ENCODE measurements around the gene HNRNPLL. TPM values are rescaled to one million over a fixed set of nuclear protein-coding genes. Genes with fewer than 3 reads are reported as not detected.
A peak's percentile ranks its signal among the peaks of the same experiment; 100 is the strongest.

HNRNPLL gene
- polyA plus RNA-seq, 1 of the 3 experiments (the other 2 are of a cell fraction), result 24.4 TPM

GRCh38 chr2:38578832-38579231 lies 23.9 kb downstream of the HNRNPLL start:
- Histone ChIP-seq H3K36me3 (replicated peaks in 1 of 2; ENCODE audit: control insufficient read depth in 1 of 2, insufficient read depth in 2 of 2, low read length in 1 of 2) (peaks cover 50 to 82% of the 10 kb centered on the region in 2 experiments), H2AFZ (ENCODE audit: low read depth) (no peak overlapping the region), H3K4me1 (ENCODE audit: control insufficient read depth in 1 of 2, insufficient read depth in 2 of 2, low read depth in 1 of 2, low read length in 1 of 2) (no peaks in the 10 kb centered on the region; a peak in 2 of 4 replicates), H3K9me2 (no peaks in the 10 kb centered on the region), H3K4me3 (ENCODE audit: low read depth in 2 of 2, low read length in 1 of 2) (no peak overlapping the region), H3K9ac (no peak overlapping the region), H3K27me3 (ENCODE audit: insufficient read depth) (no peaks in the 10 kb centered on the region), H3K27ac (ENCODE audit: low read depth in 2 of 2, low read length in 1 of 2) (no peak overlapping the region), H3K4me2 (no peak overlapping the region), H3K79me2 (ENCODE audit: insufficient read depth) (peaks cover 57% of the 10 kb centered on the region), H3K9me3 (no peaks in the 10 kb centered on the region), H4K20me1 (ENCODE audit: insufficient read depth) (0 out of 2 replicates have a peak, but pooled peaks cover 4% of the 10 kb centered on the region), H3F3A (replicated peaks; ENCODE audit: insufficient read depth) (peaks cover 13% of the 10 kb centered on the region)
- 78% methylated on average over 5 of the region's 5 CpGs for WGBS (ENCODE audit: low lambda C conversion rate)
- no peak for DNase-seq
- TF ChIP-seq USF2 (IDR thresholded peaks at IDR 0.05; ENCODE audit: borderline replicate concordance, low read depth, low read length) (no peak), CTCF (IDR thresholded peaks at IDR 0.05) (no peak), RAD21 (IDR thresholded peaks at IDR 0.05; ENCODE audit: low read length) (no peak), CHD2 (IDR thresholded peaks at IDR 0.05; ENCODE audit: low read length, partially characterized antibody) (no peak), POLR2AphosphoS5 (IDR thresholded peaks at IDR 0.05; ENCODE audit: low read depth, low read length) (no peak), TCF12 (IDR thresholded peaks at IDR 0.05) (peak; percentile 26; the same call in 1 of the 2 replicates), FOXM1 (IDR thresholded peaks at IDR 0.05; ENCODE audit: low read depth) (no peak), JUND (IDR thresholded peaks at IDR 0.05) (peak; percentile 14; the same call in 1 of the 2 replicates), FOSL2 (IDR thresholded peaks at IDR 0.05; ENCODE audit: borderline replicate concordance, low read depth) (0 out of 2 replicates have a peak, but pooled peaks have one; percentile 5), MAX (IDR thresholded peaks at IDR 0.05; ENCODE audit: low read depth) (no peak)
- ChIA-PET CTCF (interaction anchor here (0.7 to 23.2 kb wide), 9 partner anchors 11 to 700 kb away, joined by 3 to 308 read pairs (median 5); partner anchors contain the start of gene HNRNPLL), POLR2A (no interaction called here)

GRCh38 chr2:38574278-38574677 lies 28.4 kb downstream of the HNRNPLL start:
- Histone ChIP-seq H3F3A (replicated peaks; ENCODE audit: insufficient read depth) (peaks cover 6% of the 10 kb centered on the region), H3K4me3 (ENCODE audit: low read depth in 2 of 2, low read length in 1 of 2) (no peak overlapping the region), H4K20me1 (ENCODE audit: insufficient read depth) (0 out of 2 replicates have a peak, but pooled peaks cover 4% of the 10 kb centered on the region), H2AFZ (ENCODE audit: low read depth) (no peak overlapping the region), H3K27ac (ENCODE audit: low read depth in 2 of 2, low read length in 1 of 2) (no peak overlapping the region), H3K9me3 (no peaks in the 10 kb centered on the region), H3K9ac (no peak overlapping the region), H3K79me2 (ENCODE audit: insufficient read depth) (peaks cover 30% of the 10 kb centered on the region; the same call in 1 of the 2 replicates), H3K4me2 (no peak overlapping the region), H3K27me3 (ENCODE audit: insufficient read depth) (no peaks in the 10 kb centered on the region), H3K9me2 (no peaks in the 10 kb centered on the region), H3K36me3 (replicated peaks in 1 of 2; ENCODE audit: control insufficient read depth in 1 of 2, insufficient read depth in 2 of 2, low read length in 1 of 2) (peaks cover 71 to 95% of the 10 kb centered on the region in 2 experiments), H3K4me1 (ENCODE audit: control insufficient read depth in 1 of 2, insufficient read depth in 2 of 2, low read depth in 1 of 2, low read length in 1 of 2) (peaks cover 0 to 7% of the 10 kb centered on the region in 2 experiments; a peak in 2 of 4 replicates)
- ChIA-PET CTCF (interaction anchor here (0.8 to 23.2 kb wide), 7 partner anchors 9 to 247 kb away, joined by 3 to 308 read pairs (median 5); partner anchors contain the start of gene HNRNPLL), POLR2A (interaction anchor here (0.8 kb wide), 1 partner anchor 177 kb away, joined by 3 read pairs; no protein-coding TSS in a partner anchor)
- DNase-seq, result no peak
- TF ChIP-seq REST (IDR thresholded peaks at IDR 0.05; ENCODE audit: low read depth, low read length), result no peak
- no peak for TF ChIP-seq EZH2phosphoT487 (IDR thresholded peaks at IDR 0.05; ENCODE audit: borderline replicate concordance, low read depth)
- no peak for TF ChIP-seq ZBTB33 (IDR thresholded peaks at IDR 0.05; ENCODE audit: borderline replicate concordance, low read depth)
- TF ChIP-seq SIN3A (IDR thresholded peaks at IDR 0.05; ENCODE audit: borderline replicate concordance, low read depth, low read length), result no peak
- TF ChIP-seq RXRA (IDR thresholded peaks at IDR 0.05; ENCODE audit: borderline replicate concordance, low read depth), result no peak
- TF ChIP-seq NFIC (IDR thresholded peaks at IDR 0.05; ENCODE audit: borderline replicate concordance), result no peak
- TF ChIP-seq JUND (IDR thresholded peaks at IDR 0.05), result no peak
- TF ChIP-seq USF2 (IDR thresholded peaks at IDR 0.05; ENCODE audit: borderline replicate concordance, low read depth, low read length), result no peak
- TF ChIP-seq GABPA (IDR thresholded peaks at IDR 0.05; ENCODE audit: low read depth), result no peak

All from SK-N-SH (cell line).